Measurements from ENCODE around the gene TRMT1.
"Not testable (repeated sequence)": the region's sequence is repeated elsewhere in the genome, so short reads cannot be mapped to it uniquely, and the experiment has no call there.

TRMT1 gene

GRCh38 chr19:13150187-13150930 lies 33.8 kb upstream of the TRMT1 start, which contains the start of the genes IER2 and STX10:
TSS of gene IER2 (plus strand) at chr19:13150411. CDS start at chr19:13153187, 2,776 bp downstream.
TSS of gene STX10 (minus strand) at chr19:13150375. CDS start at chr19:13150173, 202 bp downstream.
- DNase-seq (ENCODE audit: low read depth) = peak; percentile 91

DNA sequence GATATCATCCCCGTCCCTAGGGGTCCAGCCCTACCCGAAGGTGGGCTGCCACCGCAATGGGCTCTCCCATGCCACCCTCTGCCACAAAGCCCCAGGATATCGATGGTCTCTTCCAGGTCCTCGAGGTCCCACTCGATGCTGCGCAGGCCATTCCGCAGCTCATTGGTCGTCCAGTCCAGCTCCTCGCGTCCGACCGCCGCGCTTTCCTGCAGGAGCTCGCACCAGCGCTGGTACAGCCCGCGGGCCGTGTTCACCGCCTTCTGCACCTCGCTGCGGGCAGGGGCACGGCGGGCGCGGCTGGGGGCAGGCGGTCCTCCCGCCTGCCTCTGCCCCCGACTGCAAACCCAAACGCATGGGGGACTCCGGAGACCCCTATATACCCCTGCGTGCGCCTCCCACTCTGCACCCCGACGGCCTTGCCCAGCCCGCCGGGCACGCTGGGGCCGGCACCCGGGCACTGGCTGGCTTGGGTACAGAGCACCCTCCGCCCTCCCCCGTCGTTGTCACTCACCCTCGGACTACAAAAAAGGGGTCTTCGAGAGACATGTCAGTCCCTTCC lies 33.2 kb upstream of the TRMT1 start:
- DNase-seq (ENCODE audit: low read depth) = no peak

GRCh38 chr19:13149173-13149627 lies 32.7 kb upstream of the TRMT1 start:
- not testable (repeated sequence) for DNase-seq (ENCODE audit: low read depth)

DNA sequence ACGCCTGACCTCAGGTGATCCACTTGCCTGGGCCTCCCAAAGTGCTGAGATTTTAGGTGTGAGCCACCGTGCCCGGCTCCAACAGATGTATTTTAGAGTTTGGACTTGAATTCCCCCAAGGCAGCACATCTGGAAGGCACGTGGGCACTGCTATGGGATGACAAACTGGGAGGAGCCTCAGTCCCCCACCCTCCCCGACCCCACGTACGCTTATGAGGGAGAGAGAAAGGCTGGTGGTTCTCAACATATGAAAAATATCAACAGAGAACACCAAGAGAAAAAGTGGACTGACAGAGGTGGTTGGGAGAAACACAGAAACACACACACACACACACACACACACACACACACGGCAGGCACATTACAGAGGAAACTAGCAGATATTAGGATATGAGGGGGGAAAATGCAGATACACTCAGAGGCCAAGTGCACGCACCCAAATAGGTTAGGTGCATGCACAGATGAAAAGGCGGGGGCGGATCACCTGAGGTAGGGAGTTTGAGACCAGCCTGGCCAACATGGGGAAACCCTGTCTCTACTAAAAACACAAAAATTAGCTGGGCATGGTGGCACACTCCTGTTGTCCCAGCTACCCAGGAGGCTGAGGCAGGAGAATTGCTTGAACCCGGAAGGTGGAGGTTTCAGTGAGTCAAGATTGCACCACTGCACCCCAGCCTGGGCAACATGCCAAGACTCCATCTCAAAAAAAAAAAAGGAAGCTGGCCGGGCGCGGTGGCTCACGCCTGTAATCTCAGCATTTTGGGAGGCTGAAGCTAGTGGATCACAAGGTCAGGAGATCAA lies 30.4 kb upstream of the TRMT1 start:
- no peak for DNase-seq (ENCODE audit: low read depth)

GRCh38 chr19:13139633-13140311 lies 23.2 kb upstream of the TRMT1 start:
- DNase-seq (ENCODE audit: low read depth) = no peak

DNA sequence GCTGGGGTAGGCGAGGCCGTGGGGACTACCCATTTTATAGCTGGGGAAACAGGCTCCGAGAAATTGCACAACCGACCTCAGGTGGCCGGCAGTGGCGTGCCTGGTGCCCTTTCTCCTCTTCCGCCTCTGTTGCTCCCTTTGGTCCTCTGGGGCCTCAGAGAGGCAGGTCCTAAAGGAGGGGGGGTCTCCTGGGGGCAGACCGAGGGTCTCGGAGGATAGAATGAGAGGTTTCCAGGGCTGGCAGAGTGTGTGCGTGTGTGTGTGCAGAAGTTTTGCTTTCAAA lies 22.3 kb upstream of the TRMT1 start:
- no peak for DNase-seq (ENCODE audit: low read depth)

GRCh38 chr19:13138171-13138915 lies 21.8 kb upstream of the TRMT1 start:
- no peak for DNase-seq (ENCODE audit: low read depth)

GRCh38 chr19:13137290-13137794 lies 20.8 kb upstream of the TRMT1 start:
- no peak for DNase-seq (ENCODE audit: low read depth)

DNA sequence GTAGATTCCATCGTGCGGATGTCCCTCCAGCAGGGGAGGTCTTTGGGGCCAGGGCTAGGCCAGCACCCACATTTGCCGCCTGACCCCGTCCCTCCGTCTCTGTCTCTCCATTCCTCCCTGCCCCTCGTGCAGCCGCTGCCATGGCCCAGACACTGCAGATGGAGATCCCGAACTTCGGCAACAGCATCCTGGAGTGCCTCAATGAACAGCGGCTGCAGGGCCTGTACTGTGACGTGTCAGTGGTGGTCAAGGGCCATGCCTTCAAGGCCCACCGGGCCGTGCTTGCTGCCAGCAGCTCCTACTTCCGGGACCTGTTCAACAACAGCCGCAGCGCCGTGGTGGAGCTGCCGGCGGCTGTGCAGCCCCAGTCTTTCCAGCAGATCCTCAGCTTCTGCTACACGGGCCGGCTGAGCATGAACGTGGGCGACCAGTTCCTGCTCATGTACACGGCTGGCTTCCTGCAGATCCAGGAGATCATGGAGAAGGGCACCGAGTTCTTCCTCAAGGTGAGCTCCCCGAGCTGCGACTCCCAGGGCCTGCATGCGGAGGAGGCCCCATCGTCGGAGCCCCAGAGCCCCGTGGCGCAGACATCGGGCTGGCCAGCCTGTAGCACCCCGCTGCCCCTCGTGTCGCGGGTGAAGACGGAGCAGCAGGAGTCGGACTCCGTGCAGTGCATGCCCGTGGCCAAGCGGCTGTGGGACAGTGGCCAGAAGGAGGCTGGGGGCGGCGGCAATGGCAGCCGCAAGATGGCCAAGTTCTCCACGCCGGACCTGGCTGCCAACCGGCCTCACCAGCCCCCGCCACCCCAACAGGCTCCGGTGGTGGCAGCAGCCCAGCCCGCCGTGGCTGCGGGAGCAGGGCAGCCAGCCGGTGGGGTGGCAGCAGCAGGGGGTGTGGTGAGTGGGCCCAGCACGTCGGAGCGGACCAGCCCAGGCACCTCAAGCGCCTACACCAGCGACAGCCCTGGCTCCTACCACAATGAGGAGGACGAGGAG lies 18.8 kb upstream of the TRMT1 start:
- no peak for DNase-seq (ENCODE audit: low read depth)

DNA sequence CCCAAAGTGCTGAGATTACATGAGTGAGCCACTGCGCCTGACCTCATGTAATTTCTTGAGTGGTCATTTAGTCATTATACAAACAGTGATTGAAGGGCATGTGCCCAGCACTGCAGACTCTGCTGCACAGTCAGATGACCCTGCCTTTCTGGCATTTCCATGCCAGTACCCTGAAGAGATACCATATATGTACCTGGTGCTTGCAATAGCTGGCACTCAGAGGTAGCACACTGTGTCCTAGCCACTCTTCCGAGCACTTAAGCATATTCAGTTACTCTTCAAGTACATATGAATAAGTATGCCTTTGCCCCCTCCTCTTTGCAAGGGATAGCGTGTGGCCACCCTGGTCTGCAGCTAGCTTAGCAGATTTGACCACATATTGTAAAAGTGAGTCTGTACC lies 18.1 kb upstream of the TRMT1 start:
- DNase-seq (ENCODE audit: low read depth) = no peak

DNA sequence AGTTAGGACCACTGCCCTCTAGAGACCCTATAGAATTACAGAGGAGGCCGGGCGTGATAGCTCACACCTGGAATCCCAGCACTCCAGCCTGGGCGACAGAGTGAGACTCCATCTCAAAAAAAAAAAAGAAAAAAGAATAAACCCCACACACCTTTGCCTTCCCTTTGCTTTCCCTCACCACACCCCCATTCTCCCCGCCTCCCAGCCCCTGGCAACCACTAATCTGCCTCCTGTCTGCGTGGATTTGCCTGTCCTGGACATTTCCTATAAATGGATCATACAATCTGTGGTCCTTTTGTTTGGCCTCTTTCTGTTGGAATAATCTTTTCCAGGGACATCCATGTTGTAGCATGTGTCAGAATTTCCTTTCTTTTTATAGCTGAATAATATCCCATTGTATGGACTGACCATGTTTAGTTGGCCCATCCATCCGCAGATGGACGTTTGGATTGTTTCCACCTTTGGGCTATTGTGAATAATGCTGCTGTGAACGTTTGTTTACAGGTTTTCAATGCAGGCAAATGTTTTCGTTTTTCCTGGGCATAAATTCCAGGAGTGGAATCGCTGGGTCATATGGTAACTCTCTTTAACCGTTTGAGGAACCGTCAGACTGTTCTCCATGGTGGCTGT lies 16.8 kb upstream of the TRMT1 start:
- no peak for DNase-seq (ENCODE audit: low read depth)

- no peak for DNase-seq (ENCODE audit: low read depth)
Measured at GRCh38 chr19:13132471-13133180, 16.1 kb upstream of the TRMT1 start.

- DNase-seq (ENCODE audit: low read depth) = no peak
Measured at GRCh38 chr19:13130886-13131490, 14.4 kb upstream of the TRMT1 start.

GRCh38 chr19:13129384-13129783 lies 12.8 kb upstream of the TRMT1 start:
- DNase-seq (ENCODE audit: low read depth) = no peak

DNA sequence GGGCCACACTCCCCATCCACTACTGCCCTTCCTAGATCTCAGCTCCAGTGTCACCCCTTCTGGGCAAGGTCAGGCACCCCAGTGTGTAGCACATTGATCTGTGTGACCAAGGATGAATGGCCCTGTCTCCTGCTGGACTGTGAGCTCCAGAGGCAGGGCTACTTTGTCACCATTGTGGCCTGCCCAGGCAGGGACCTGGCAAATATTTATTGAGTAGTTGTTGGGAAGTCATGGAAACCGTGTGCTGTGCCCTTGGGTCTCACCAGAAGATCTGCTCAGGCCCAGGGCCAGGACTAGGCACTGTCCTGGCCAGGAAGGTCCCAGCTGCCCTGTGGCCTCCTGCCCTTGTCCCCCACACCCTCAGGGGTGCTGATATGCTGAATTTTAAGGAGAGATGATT lies 12.0 kb upstream of the TRMT1 start:
- no peak for DNase-seq (ENCODE audit: low read depth)

GRCh38 chr19:13127811-13128575 lies 11.5 kb upstream of the TRMT1 start:
- no peak for DNase-seq (ENCODE audit: low read depth)

DNA sequence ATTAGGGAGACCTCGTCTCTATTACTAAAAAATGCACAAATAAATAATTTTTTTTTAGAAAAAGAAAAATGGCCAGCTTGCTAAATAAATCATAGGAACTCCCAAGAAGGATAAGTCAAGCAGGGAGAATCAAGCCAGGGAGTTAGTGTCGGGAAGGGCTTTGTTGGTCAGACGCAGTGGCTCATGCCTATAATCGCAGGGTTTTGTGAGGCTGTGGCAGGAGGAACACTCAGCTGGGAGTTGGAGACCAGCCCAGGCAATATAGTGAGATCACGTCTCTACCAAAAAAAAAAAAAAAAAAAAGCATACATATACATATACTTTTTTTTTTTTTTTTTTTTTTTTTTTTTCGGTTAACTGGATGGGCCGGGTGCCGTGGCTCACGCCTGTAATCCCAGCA lies 10.5 kb upstream of the TRMT1 start:
- DNase-seq (ENCODE audit: low read depth) = no peak

Measured in GM04504 (cell line).